Peyer's patch (tissue), 4 donors: ENCODE results near the gene CPA1. TPM values are rescaled to one million over a fixed set of nuclear protein-coding genes. Genes with fewer than 3 reads are reported as not detected.
A peak's percentile ranks its signal among the peaks of the same experiment; 100 is the strongest.

Source experiments
- DNase-seq, 3 donors: peaks; one replicate each; pipeline ENCODE4 v3.0.0-alpha.2; 2017 to 2019
- H3K27ac ChIP-seq, 4 donors: fragments of 200-600 bp; sonication (generic); one replicate each; pipeline ENCODE4 v1.5.1; 2016 to 2019
- H3K27me3 ChIP-seq, 2 donors: fragments of 200-600 bp; sonication (generic); one replicate each; pipeline ENCODE4 v1.5.1; 2019
- H3K36me3 ChIP-seq, 3 donors: fragments of 200-600 bp; sonication (generic); one replicate each; pipeline ENCODE4 v1.5.1; 2016 to 2019
- H3K4me1 ChIP-seq, 4 donors: fragments of 200-600 bp; sonication (generic); one replicate each; pipeline ENCODE4 v1.5.1; 2016 to 2019
- H3K4me3 ChIP-seq, 4 donors: fragments of 200-600 bp; sonication (generic); 1 replicate in 3 of 4; 2 replicates in 1 of 4; pipeline ENCODE4 v1.5.1; 2016 to 2019; ENCODE audit warnings: mild to moderate bottlenecking in 1 of 4
- H3K9me3 ChIP-seq, 4 donors: fragments of 200-600 bp; sonication (generic); one replicate each; pipeline ENCODE4 v1.5.1; 2016 to 2019; ENCODE audit warnings: mild to moderate bottlenecking in 1 of 4
- POLR2A ChIP-seq, 2 donors: fragments of 450-650 bp; IDR thresholded peaks; one replicate each; pipeline ENCODE4 v1.5.1; 2017; ENCODE audit warnings: antibody characterized with exemption in 2 of 2, mild to moderate bottlenecking in 2 of 2, moderate library complexity in 2 of 2
- total RNA-seq, 4 donors: library from RNA; depleted of rRNA; stranded (reverse); fragments of >200 nt; gene quantifications; one replicate each; pipeline ENCODE4 v1.1.0, GENCODE V29; 2016
- TF ChIP-seq, protein P1 (sequence below), 6 experiments: fragments of 450-650 bp in 4 of 6; fragments of 200-600 bp in 2 of 6; sonication (generic) in 1 of 6; IDR thresholded peaks; one replicate each; pipeline ENCODE4 v1.5.1; 2017 to 2019; ENCODE audit warnings: antibody characterized with exemption in 6 of 6, mild to moderate bottlenecking in 3 of 6, moderate library complexity in 1 of 6

The CPA1 gene
- total RNA-seq, 4 donors from 2014 or later: not detected

DNA sequence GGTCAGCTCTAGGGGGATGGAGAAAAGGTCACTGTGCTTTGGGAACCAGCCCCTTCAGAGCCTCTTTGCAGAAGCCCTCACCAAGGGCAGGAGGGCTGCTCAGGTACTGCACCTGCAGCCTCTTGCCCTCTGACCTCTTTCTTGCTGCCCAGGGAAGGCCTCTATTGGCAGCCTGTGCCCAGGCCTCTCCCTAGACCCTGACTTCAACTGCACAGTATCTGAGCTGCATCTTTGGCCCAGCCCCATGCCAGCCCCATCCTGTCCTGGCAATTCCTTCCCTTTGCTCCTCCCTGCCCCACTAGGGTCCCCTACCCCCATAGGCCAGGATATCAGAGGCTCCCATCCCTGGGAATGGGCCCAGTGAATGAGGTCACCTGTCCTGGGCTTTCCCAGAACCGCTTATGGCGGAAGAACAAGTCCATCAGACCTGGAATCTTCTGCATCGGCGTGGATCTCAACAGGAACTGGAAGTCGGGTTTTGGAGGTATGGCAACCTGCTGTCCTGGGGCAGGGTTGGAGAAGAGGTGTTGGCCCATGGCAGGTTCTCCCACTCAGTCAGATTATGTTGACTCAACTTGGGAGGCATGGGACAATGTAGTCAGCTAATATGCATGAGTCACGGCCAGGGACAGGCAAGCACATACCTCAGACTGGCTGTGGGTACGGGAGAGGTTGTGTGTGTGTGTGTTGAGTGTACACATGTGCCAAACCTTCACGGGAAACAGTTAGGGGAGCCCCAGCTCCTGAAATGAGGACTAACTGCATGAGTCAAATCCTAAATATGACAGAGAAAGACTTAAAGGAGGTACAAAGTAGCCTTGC lies 17.1 kb upstream of the CPA1 start:
- no peak overlapping the region for H3K27ac ChIP-seq
- peak in 1 of 3 donors; percentile 44 for DNase-seq

DNA sequence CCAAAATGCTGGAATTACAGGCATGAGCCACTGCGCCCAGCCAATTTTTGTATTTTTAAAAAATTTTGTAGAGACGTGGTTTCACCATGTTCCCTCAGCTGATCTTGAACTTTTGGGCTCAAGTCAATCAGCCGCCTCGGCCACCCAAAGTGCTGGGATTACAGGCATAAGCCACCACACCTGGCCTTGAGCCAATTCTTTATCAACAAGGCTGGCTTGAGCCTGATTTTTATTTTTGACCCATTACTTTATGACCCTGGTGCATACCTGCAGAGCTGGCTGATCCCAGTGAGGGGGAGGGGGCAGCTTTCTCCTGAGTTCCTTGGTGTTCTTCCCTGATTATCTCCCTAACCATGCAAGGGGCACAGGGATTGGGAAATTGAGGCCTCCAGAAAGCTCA lies 15.8 kb upstream of the CPA1 start:
- peak in 1 of 3 donors; percentile 39 for DNase-seq
- Histone ChIP-seq H3K4me1 (peaks cover 0 to 8% (median 0%) of the 10 kb centered on the region in 4 donors), H3K36me3 (no peaks in the 10 kb centered on the region), H3K4me3 (no peak overlapping the region), H3K27me3 (no peaks in the 10 kb centered on the region), H3K27ac (no peak overlapping the region), H3K9me3 (peaks cover 0 to 3% (median 0%) of the 10 kb centered on the region in 4 donors)
- TF ChIP-seq POLR2A (IDR thresholded peaks at IDR 0.05): no peak
- TF ChIP-seq, protein P1, sequence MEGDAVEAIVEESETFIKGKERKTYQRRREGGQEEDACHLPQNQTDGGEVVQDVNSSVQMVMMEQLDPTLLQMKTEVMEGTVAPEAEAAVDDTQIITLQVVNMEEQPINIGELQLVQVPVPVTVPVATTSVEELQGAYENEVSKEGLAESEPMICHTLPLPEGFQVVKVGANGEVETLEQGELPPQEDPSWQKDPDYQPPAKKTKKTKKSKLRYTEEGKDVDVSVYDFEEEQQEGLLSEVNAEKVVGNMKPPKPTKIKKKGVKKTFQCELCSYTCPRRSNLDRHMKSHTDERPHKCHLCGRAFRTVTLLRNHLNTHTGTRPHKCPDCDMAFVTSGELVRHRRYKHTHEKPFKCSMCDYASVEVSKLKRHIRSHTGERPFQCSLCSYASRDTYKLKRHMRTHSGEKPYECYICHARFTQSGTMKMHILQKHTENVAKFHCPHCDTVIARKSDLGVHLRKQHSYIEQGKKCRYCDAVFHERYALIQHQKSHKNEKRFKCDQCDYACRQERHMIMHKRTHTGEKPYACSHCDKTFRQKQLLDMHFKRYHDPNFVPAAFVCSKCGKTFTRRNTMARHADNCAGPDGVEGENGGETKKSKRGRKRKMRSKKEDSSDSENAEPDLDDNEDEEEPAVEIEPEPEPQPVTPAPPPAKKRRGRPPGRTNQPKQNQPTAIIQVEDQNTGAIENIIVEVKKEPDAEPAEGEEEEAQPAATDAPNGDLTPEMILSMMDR (IDR thresholded peaks at IDR 0.05): no peak

More for the DNA sequence above, 17.1 kb upstream of the CPA1 start:
- TF ChIP-seq, protein P1 (IDR thresholded peaks at IDR 0.05): no peak
- TF ChIP-seq POLR2A (IDR thresholded peaks at IDR 0.05): no peak
- Histone ChIP-seq H3K9me3 (peaks cover 0 to 9% (median 3%) of the 10 kb centered on the region in 4 donors), H3K27me3 (no peaks in the 10 kb centered on the region), H3K4me3 (no peak overlapping the region), H3K36me3 (no peaks in the 10 kb centered on the region), H3K4me1 (peaks cover 0 to 8% (median 0%) of the 10 kb centered on the region in 4 donors)

DNA sequence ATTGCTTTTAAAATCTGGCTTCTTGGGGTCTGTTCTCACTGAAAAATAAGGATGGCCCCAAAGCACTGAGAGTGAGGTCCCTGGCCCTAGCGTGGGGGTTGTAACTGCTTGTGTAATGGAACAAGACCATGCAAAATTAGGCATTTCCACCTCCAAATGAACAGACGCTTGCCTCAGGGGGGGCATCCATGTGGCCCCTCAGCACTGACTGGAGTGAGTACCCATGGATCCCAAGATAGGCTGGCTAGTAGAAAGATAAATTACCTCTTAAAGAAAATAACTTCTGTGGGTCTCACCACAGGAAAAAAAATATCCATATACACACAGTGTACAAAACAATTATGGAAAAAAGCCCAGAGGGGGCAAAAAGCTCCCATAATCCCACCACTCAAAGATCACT lies 15.2 kb upstream of the CPA1 start:
- H3K4me3 ChIP-seq: no peak overlapping the region
- H3K36me3 ChIP-seq: no peaks in the 10 kb centered on the region
- H3K4me1 ChIP-seq: peaks cover 0 to 8% (median 0%) of the 10 kb centered on the region in 4 donors
- TF ChIP-seq POLR2A (IDR thresholded peaks at IDR 0.05): no peak
- TF ChIP-seq, protein P1 (IDR thresholded peaks at IDR 0.05): no peak
- H3K9me3 ChIP-seq: no peaks in the 10 kb centered on the region
- H3K27me3 ChIP-seq: no peaks in the 10 kb centered on the region
- H3K27ac ChIP-seq: peak overlapping the region in 1 of 4 donors; percentile 27
- no peak for DNase-seq

DNA sequence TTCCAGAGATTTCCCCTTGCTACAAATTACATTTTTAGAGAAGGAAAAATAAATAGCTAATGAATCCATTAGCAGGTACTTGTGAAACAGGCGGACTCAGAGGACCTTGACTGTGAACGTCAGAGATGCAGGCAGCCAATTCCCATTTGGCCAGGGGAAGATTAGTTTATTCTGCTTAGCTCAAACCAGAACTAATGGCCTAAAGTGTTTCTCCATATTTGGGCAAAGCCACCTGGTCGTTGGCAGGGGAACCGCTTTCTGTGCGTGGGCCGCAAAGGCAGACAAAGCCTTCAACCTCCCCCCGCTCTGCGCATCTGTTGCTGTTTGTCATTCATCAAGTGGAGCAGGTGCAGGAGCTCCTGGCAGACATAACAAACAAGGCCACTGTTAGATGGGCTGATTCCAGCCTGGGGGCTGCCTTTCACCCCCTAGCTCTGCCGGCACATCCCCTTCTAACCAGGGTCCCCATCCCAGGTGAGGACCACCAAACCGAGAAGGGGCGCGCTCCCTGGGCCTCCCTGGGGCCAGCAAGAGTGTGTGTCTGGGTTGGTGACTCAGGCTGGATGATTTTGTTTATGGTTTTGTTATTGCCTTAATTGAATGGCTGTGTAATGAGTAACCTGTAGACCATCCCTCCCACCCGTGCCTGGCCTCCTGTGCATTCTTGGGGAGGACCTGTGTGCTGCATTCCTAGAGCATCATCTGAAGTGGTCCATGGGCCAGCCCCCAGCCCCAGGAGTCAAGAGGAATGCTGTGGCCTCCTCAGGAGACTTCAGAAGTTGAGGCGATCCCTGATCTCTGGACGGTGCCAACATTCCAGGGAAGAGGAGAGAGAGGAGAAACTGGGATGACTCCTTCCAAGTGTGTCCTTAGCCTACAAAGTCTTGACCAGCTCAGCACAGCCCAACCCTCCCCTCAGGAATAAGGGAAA lies 14.5 kb upstream of the CPA1 start:
- Histone ChIP-seq H3K36me3 (no peaks in the 10 kb centered on the region), H3K27me3 (no peaks in the 10 kb centered on the region), H3K4me3 (no peak overlapping the region), H3K9me3 (no peaks in the 10 kb centered on the region), H3K4me1 (peaks cover 0 to 8% (median 0%) of the 10 kb centered on the region in 4 donors), H3K27ac (peak overlapping the region in 2 of 4 donors; percentile 27 to 32)
- DNase-seq: peak in 2 of 3 donors; percentile 27 to 50
- TF ChIP-seq, protein P1 (IDR thresholded peaks at IDR 0.05): no peak
- TF ChIP-seq POLR2A (IDR thresholded peaks at IDR 0.05): no peak

- Histone ChIP-seq H3K4me1 (peaks cover 0 to 8% (median 0%) of the 10 kb centered on the region in 4 donors), H3K27ac (no peak overlapping the region), H3K27me3 (no peaks in the 10 kb centered on the region), H3K36me3 (no peaks in the 10 kb centered on the region), H3K9me3 (no peaks in the 10 kb centered on the region), H3K4me3 (no peak overlapping the region)
- no peak for TF ChIP-seq POLR2A (IDR thresholded peaks at IDR 0.05)
- TF ChIP-seq, protein P1 (IDR thresholded peaks at IDR 0.05): no peak
- peak in 1 of 3 donors; percentile 32 for DNase-seq
Observed at GRCh38 chr7:130366564-130366963, 13.7 kb upstream of the CPA1 start.
